Activated naive CD8-positive, alpha-beta T cell treated with anti-CD3 and anti-CD28 coated beads, Interleukin-2, amount 50 U/mL, for 24 hours (primary cell): Measurements from ENCODE around the gene EDEM3.
"Not testable (repeated sequence)": the region's sequence is repeated elsewhere in the genome, so short reads cannot be mapped to it uniquely, and the experiment has no call there.

ENCODE experiments used
- ATAC-seq: fragments of 150-1000 bp; cut with Tn5 transposase; one replicate; pipeline ENCODE4 v1.10.0; 2021
- DNase-seq: peaks from one replicate; pipeline ENCODE4 v3.0.0; 2021
- H3K27ac Mint-ChIP-seq: one replicate; pipeline ENCODE4 v1.8.0; 2021; ENCODE audit warnings: mild to moderate bottlenecking, mixed read lengths
- H3K27me3 Mint-ChIP-seq: one replicate; pipeline ENCODE4 v1.8.0; 2021; ENCODE audit warnings: mixed read lengths
- H3K36me3 Mint-ChIP-seq: one replicate; pipeline ENCODE4 v1.8.0; 2021; ENCODE audit warnings: low read depth, mixed read lengths
- H3K4me1 Mint-ChIP-seq: one replicate; pipeline ENCODE4 v1.8.0; 2021; ENCODE audit warnings: mixed read lengths
- H3K4me3 Mint-ChIP-seq: one replicate; pipeline ENCODE4 v1.8.0; 2021; ENCODE audit warnings: mild to moderate bottlenecking, moderate library complexity, mixed read lengths
- H3K9me3 Mint-ChIP-seq: one replicate; pipeline ENCODE4 v1.8.0; 2021; ENCODE audit warnings: mixed read lengths

Gene EDEM3

DNA sequence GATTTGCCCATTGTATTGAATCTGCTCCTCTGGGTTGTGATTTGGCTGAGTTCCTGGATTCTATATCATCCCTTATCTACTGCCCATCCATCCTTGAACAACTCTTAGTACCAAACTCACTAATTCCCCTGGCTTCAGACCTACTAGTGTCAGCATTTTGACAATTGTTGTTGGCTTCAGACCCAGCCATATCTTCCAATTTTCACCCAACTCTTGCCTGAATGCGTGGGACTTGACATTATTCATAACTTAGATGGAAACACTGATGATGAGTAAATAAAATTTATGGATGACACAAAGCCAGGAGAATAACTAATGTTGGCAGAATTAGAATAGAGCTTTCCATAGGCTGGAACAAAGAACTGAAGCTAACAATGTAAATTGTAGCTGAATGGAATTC, 27.3 kb upstream of the EDEM3 start:
- no peaks in the 10 kb centered on the region for H3K27me3 Mint-ChIP-seq
- no peak overlapping the region for H3K27ac Mint-ChIP-seq
- no peak for ATAC-seq
- no peak overlapping the region for H3K4me3 Mint-ChIP-seq
- peaks cover 3% of the 10 kb centered on the region for H3K4me1 Mint-ChIP-seq
- H3K36me3 Mint-ChIP-seq: peaks cover 11% of the 10 kb centered on the region
- peaks cover 40% of the 10 kb centered on the region for H3K9me3 Mint-ChIP-seq
- no peak for DNase-seq

DNA sequence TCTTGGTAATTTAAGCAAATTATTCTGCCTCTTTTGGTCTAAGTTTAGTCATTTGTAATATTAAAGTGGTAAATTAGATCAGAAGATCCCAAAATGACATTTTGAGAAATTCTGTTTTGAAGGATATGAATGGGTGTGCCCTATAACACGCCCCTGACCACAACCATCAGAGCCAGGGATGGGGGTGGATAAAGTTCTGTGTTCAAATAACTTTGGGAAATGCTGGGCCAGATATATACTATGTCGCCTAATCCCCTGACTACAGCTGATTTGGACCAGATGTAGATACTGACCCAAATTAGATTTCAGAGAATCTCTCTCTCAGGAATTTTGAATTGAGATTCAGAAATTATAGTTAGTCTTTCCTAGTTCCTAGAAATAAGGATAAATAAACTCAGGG, 21.2 kb upstream of the EDEM3 start:
- Mint-ChIP-seq H3K9me3 (no peaks in the 10 kb centered on the region), H3K4me3 (no peak overlapping the region), H3K36me3 (no peaks in the 10 kb centered on the region), H3K4me1 (no peaks in the 10 kb centered on the region), H3K27me3 (no peaks in the 10 kb centered on the region), H3K27ac (no peak overlapping the region)
- ATAC-seq: no peak
- DNase-seq: no peak

DNA sequence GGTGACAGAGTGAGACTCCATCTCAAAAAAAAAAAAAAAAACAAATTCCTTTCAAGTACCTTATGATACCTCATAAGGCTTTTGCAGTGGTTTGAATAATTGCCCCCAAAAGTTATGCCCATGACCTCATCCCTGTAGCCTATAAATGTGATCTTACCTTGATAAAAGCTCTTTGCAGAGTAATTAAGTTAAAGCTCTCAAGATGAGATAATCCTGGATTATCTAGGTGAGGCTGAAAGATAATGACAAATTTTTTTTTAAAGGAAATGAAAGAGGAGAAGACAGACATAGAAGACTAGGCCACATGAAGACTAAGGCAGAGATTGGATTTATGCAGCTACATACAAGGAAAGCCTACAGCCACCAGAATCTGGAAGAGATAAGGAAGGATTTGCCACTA, 20.7 kb upstream of the EDEM3 start:
- Mint-ChIP-seq H3K27ac (no peak overlapping the region), H3K27me3 (no peaks in the 10 kb centered on the region), H3K4me1 (no peaks in the 10 kb centered on the region), H3K36me3 (no peaks in the 10 kb centered on the region), H3K9me3 (no peaks in the 10 kb centered on the region), H3K4me3 (no peak overlapping the region)
- ATAC-seq (no peak), DNase-seq (no peak)

GRCh38 chr1:184773762-184774320, 19.2 kb upstream of the EDEM3 start:
- Mint-ChIP-seq H3K27me3 (no peaks in the 10 kb centered on the region), H3K4me1 (no peaks in the 10 kb centered on the region), H3K27ac (no peak overlapping the region), H3K9me3 (no peaks in the 10 kb centered on the region), H3K36me3 (no peaks in the 10 kb centered on the region), H3K4me3 (no peak overlapping the region)
- no peak for ATAC-seq
- no peak for DNase-seq

DNA sequence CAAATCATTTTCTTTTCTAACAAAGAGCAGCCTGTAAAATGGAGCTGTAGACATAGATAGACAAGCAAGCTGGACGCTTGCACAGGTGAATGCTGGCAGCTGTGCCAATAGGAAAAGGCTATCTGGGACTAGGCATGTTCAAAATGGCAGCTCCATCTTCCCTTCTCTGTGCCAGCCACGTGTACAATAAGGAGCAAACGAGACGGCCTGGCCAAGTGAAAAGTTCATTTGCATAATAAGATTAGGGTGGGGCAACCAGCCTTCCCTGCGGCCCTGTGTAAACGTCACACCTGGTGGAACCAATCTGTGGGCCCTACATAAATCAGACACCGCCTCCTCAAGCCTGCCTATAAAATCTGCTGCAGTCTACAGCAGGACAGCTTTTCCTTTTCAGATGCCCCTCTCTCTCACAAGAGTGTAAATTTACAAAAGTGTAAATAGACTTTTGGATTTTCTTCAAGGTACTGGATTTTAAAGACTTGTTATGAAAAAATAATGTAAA, 16.6 kb upstream of the EDEM3 start:
- peaks cover 5% of the 10 kb centered on the region for H3K27me3 Mint-ChIP-seq
- no peak for ATAC-seq
- no peak overlapping the region for H3K27ac Mint-ChIP-seq
- no peaks in the 10 kb centered on the region for H3K4me1 Mint-ChIP-seq
- H3K4me3 Mint-ChIP-seq: no peak overlapping the region
- H3K9me3 Mint-ChIP-seq: no peaks in the 10 kb centered on the region
- no peak for DNase-seq
- H3K36me3 Mint-ChIP-seq: no peaks in the 10 kb centered on the region

- Mint-ChIP-seq H3K9me3 (no peaks in the 10 kb centered on the region), H3K4me1 (no peaks in the 10 kb centered on the region), H3K36me3 (no peaks in the 10 kb centered on the region), H3K27ac (no peak overlapping the region), H3K4me3 (no peak overlapping the region), H3K27me3 (peaks cover 5% of the 10 kb centered on the region)
- no peak for DNase-seq
- no peak for ATAC-seq
Measured at GRCh38 chr1:184770181-184770979, 15.7 kb upstream of the EDEM3 start.

DNA sequence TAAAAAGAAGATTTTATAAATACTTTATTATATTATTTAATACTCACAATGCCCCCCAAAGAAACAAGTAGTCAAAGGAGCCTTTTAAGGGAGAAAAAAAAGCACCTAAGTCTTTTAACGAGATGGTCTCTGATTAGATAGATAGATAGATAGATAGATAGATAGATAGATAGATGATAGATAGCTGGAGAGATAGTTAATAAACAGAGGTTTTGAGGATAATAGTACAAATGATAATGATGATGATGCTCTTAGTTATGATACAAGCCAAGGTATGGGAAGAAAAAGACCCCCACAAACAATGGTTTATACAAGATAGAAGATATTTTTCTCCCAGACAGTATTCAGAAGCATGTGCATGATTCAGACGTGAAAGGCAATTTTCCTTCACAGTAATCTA, 14.6 kb upstream of the EDEM3 start:
- H3K4me3 Mint-ChIP-seq: no peak overlapping the region
- no peaks in the 10 kb centered on the region for H3K4me1 Mint-ChIP-seq
- no peak for DNase-seq
- peaks cover 5% of the 10 kb centered on the region for H3K27me3 Mint-ChIP-seq
- no peak for ATAC-seq
- no peaks in the 10 kb centered on the region for H3K9me3 Mint-ChIP-seq
- H3K36me3 Mint-ChIP-seq: no peaks in the 10 kb centered on the region
- H3K27ac Mint-ChIP-seq: no peak overlapping the region

GRCh38 chr1:184768467-184768866, 13.8 kb upstream of the EDEM3 start:
- peaks cover 4% of the 10 kb centered on the region for H3K36me3 Mint-ChIP-seq
- H3K9me3 Mint-ChIP-seq: peaks cover under 1% of the 10 kb centered on the region
- H3K4me1 Mint-ChIP-seq: no peaks in the 10 kb centered on the region
- ATAC-seq: no peak
- no peak for DNase-seq
- no peak overlapping the region for H3K27ac Mint-ChIP-seq
- no peak overlapping the region for H3K4me3 Mint-ChIP-seq
- peaks cover 5% of the 10 kb centered on the region for H3K27me3 Mint-ChIP-seq

DNA sequence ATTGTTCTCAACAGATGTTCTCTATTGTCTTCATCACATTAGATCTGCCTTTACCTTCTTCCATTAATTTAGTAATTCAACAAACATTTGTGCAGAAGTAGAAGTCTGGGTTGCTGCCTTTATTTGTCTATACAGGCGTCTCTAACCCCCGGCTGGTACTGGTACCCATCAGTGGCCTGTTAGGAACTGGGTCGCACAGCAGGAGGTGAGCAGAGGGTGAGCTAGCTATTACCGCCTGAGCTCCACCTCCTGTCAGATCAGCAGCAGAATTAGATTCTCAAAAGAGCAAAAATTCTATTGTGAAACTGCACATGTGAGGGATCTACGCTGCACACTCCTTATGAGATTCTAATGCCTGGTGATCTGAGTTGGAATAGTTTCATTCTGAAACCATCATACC, 12.9 kb upstream of the EDEM3 start:
- Mint-ChIP-seq H3K27ac (no peak overlapping the region), H3K27me3 (peaks cover 5% of the 10 kb centered on the region), H3K36me3 (peaks cover 5% of the 10 kb centered on the region), H3K4me1 (no peaks in the 10 kb centered on the region), H3K9me3 (peaks cover 4% of the 10 kb centered on the region), H3K4me3 (no peak overlapping the region)
- DNase-seq (no peak), ATAC-seq (no peak)

- Mint-ChIP-seq H3K4me1 (no peaks in the 10 kb centered on the region), H3K9me3 (peaks cover 4% of the 10 kb centered on the region), H3K4me3 (no peak overlapping the region), H3K27me3 (peaks cover 7% of the 10 kb centered on the region), H3K27ac (no peak overlapping the region), H3K36me3 (peaks cover 5% of the 10 kb centered on the region)
- no peak for ATAC-seq
- no peak for DNase-seq
Measured at GRCh38 chr1:184764483-184764882, 9.8 kb upstream of the EDEM3 start.

GRCh38 chr1:184763520-184763919, 8.9 kb upstream of the EDEM3 start:
- not testable (repeated sequence) for H3K4me1 Mint-ChIP-seq, DNase-seq, ATAC-seq, H3K4me3 Mint-ChIP-seq, H3K9me3 Mint-ChIP-seq, H3K27me3 Mint-ChIP-seq, H3K27ac Mint-ChIP-seq, H3K36me3 Mint-ChIP-seq

- H3K9me3 Mint-ChIP-seq: peaks cover 4% of the 10 kb centered on the region
- no peak overlapping the region for H3K4me3 Mint-ChIP-seq
- H3K4me1 Mint-ChIP-seq: no peaks in the 10 kb centered on the region
- peaks cover 1% of the 10 kb centered on the region for H3K27me3 Mint-ChIP-seq
- DNase-seq (no peak), ATAC-seq (no peak)
- no peak overlapping the region for H3K27ac Mint-ChIP-seq
- H3K36me3 Mint-ChIP-seq: peaks cover 5% of the 10 kb centered on the region
Measured at GRCh38 chr1:184761969-184762485, 7.4 kb upstream of the EDEM3 start.

GRCh38 chr1:184759651-184760050, 5.0 kb upstream of the EDEM3 start:
- Mint-ChIP-seq H3K9me3 (peaks cover 4% of the 10 kb centered on the region), H3K36me3 (peaks cover 5% of the 10 kb centered on the region), H3K4me1 (peaks cover 15% of the 10 kb centered on the region), H3K27ac (no peak overlapping the region), H3K4me3 (no peak overlapping the region), H3K27me3 (peaks cover 1% of the 10 kb centered on the region)
- ATAC-seq (no peak), DNase-seq (no peak)

- H3K4me3 Mint-ChIP-seq: no peak overlapping the region
- peaks cover 15% of the 10 kb centered on the region for H3K4me1 Mint-ChIP-seq
- no peak for ATAC-seq
- H3K27me3 Mint-ChIP-seq: peaks cover 1% of the 10 kb centered on the region
- peaks cover 4% of the 10 kb centered on the region for H3K9me3 Mint-ChIP-seq
- H3K27ac Mint-ChIP-seq: no peak overlapping the region
- peaks cover 5% of the 10 kb centered on the region for H3K36me3 Mint-ChIP-seq
- DNase-seq: no peak
Measured at GRCh38 chr1:184759112-184759511, 4.5 kb upstream of the EDEM3 start.

- Mint-ChIP-seq H3K27me3 (peaks cover 1% of the 10 kb centered on the region), H3K9me3 (no peaks in the 10 kb centered on the region), H3K36me3 (peaks cover 9% of the 10 kb centered on the region), H3K4me3 (no peak overlapping the region), H3K27ac (no peak overlapping the region), H3K4me1 (peaks cover 26% of the 10 kb centered on the region)
- no peak for DNase-seq
- no peak for ATAC-seq
Measured at GRCh38 chr1:184757891-184758290, 3.2 kb upstream of the EDEM3 start.
